GM21619 (cell line): ENCODE results near the gene MSGN1.

ENCODE experiments used
- ATAC-seq: cut with Tn5 transposase; IDR thresholded peaks from one replicate; pipeline ENCODE4 v1.9.1; 2021; ENCODE audit not compliant: unreplicated experiment

MSGN1 gene

GRCh38 chr2:17846676-17847075, 30.4 kb downstream of the MSGN1 start:
- ATAC-seq, result no peak

- ATAC-seq, result no peak
These were observed 31.0 kb downstream of the MSGN1 start for GRCh38 chr2:17847236-17847635.

- no peak for ATAC-seq
These were observed 33.0 kb downstream of the MSGN1 start for GRCh38 chr2:17849275-17849674.

GRCh38 chr2:17850151-17850550, 33.9 kb downstream of the MSGN1 start:
- no peak for ATAC-seq

- peak; percentile 94 for ATAC-seq
These were observed 35.7 kb downstream of the MSGN1 start for GRCh38 chr2:17851731-17852585.

GRCh38 chr2:17853799-17854198, 37.5 kb downstream of the MSGN1 start:
- no peak for ATAC-seq

GRCh38 chr2:17857021-17857420, 40.8 kb downstream of the MSGN1 start:
- ATAC-seq, result no peak

- ATAC-seq, result no peak
These were observed 41.8 kb downstream of the MSGN1 start for GRCh38 chr2:17858064-17858463.

GRCh38 chr2:17863539-17863938, 47.3 kb downstream of the MSGN1 start:
- ATAC-seq, result no peak

- no peak for ATAC-seq
These were observed 48.4 kb downstream of the MSGN1 start for GRCh38 chr2:17864676-17865075.

- ATAC-seq, result no peak
These were observed 50.9 kb downstream of the MSGN1 start for GRCh38 chr2:17867133-17867532.
